ENCODE results near the gene SPEN. TPM values are rescaled to one million over a fixed set of nuclear protein-coding genes. Genes with fewer than 3 reads are reported as not detected.

The SPEN gene
- total and polyA plus RNA-seq, 2 of the 13 experiments (the other 11 are each of a cell fraction or from before 2014, with no cell fraction given): 4.8 to 14.0 TPM

- TF ChIP-seq AHDC1 (CRISPR knock-in tag; IDR thresholded peaks at IDR 0.05; ENCODE audit: borderline replicate concordance): no peak
These were observed 8.8 kb upstream of the SPEN start (continued) for GRCh38 chr1:15838721-15839120.

GRCh38 chr1:15843826-15844572 is 3.5 kb upstream of the SPEN start:
- H3K4me3 ChIP-seq (replicated peaks in 1 of 3; ENCODE audit: insufficient read depth in 1 of 3, low read depth in 2 of 3, low read length in 3 of 3): no peak overlapping the region
- H3K27ac ChIP-seq (ENCODE audit: extremely low read length, insufficient read depth, low read length): no peak overlapping the region
- no peaks in the 10 kb centered on the region for H3K36me3 ChIP-seq (replicated peaks in 1 of 2; ENCODE audit: control insufficient read depth in 1 of 2, insufficient read depth in 2 of 2, low read length in 2 of 2)
- ATAC-seq (no peak), FAIRE-seq (no peak), DNase-seq (ENCODE audit: low spot score) (no peak)
- in situ Hi-C loops (cut with HindIII; ENCODE audit: extremely low pct_ligation_motif_present, low pct_unique_long_range_greater_than_20kb) (no loop called here), intact Hi-C loops (cut with micrococcal nuclease; ENCODE audit: unreplicated experiment) (no loop called here)
- CTCF ChIA-PET (ENCODE audit: low intra/inter-chr PET ratio, low total read pairs): no interaction called here
- no peaks in the 10 kb centered on the region; a peak in 1 of 5 replicates for H3K27me3 ChIP-seq (ENCODE audit: control insufficient read depth in 1 of 2, insufficient read depth in 2 of 2, low read length in 2 of 2)
- WGBS (ENCODE audit: low lambda C conversion rate): 88% methylated on average over 3 of the region's 3 CpGs
- H3K4me2 ChIP-seq (ENCODE audit: low read depth, low read length): peak overlapping the region; percentile 48; the same call in 1 of the 2 replicates
- H3K79me2 ChIP-seq (ENCODE audit: insufficient read depth, low read length): peaks cover 23% of the 10 kb centered on the region
- POLR2A ChIA-PET: interaction anchor here (10.4 kb wide), 1 partner anchor 11 kb away, joined by 208 read pairs; no protein-coding TSS in a partner anchor
- no peaks in the 10 kb centered on the region for H3K9me3 ChIP-seq (ENCODE audit: low read length)
- peaks cover 33% of the 10 kb centered on the region for H3K4me1 ChIP-seq (ENCODE audit: insufficient read depth, low read length)
- H4K20me1 ChIP-seq (ENCODE audit: insufficient read depth, low read length): no peaks in the 10 kb centered on the region
- H2AFZ ChIP-seq (ENCODE audit: low read length): no peak overlapping the region
- no peak overlapping the region for H3K9ac ChIP-seq (ENCODE audit: insufficient read depth, low read depth, low read length)
- BruUV-seq (replicated peaks): no TSS peak
- TF ChIP-seq REL (CRISPR knock-in tag; conservative IDR thresholded peaks at IDR 0.05) (no peak), TAF15 (IDR thresholded peaks at IDR 0.05; ENCODE audit: low read depth, low read length, poor library complexity, severe bottlenecking) (no peak), CSRNP1 (CRISPR knock-in tag; IDR thresholded peaks at IDR 0.05) (no peak), FOXA1 (IDR thresholded peaks at IDR 0.05) (no peak), FOXA1 (CRISPR knock-in tag; IDR thresholded peaks at IDR 0.05) (no peak), HNF1B (CRISPR knock-in tag; IDR thresholded peaks at IDR 0.05) (no peak), ZNF749 (CRISPR knock-in tag; IDR thresholded peaks at IDR 0.05; ENCODE audit: borderline replicate concordance) (no peak), JUNB (CRISPR knock-in tag; IDR thresholded peaks at IDR 0.05; ENCODE audit: borderline replicate concordance) (no peak), ZBTB37 (CRISPR knock-in tag; IDR thresholded peaks at IDR 0.05) (no peak), MAFK (conservative IDR thresholded peaks at IDR 0.05 in 1 of 2, IDR thresholded peaks at IDR 0.05 in 1 of 2; ENCODE audit: low read length in 2 of 2) (peak; percentile 91 to 96)
